ENCODE results near the gene RGR. TPM values are rescaled to one million over a fixed set of nuclear protein-coding genes. Genes with fewer than 3 reads are reported as not detected.

The RGR gene
- total and polyA plus RNA-seq, 2 experiments from 2014 or later: not detected

GRCh38 chr10:84289521-84290200 lies 44.8 kb downstream of the RGR start (continued):
- no peak for TF ChIP-seq ZNF114 (CRISPR knock-in tag; IDR thresholded peaks at IDR 0.05)
- TF ChIP-seq ETS1 (IDR thresholded peaks at IDR 0.05): no peak
- no peak for TF ChIP-seq CTCF (conservative IDR thresholded peaks at IDR 0.05; ENCODE audit: low read depth in 2 of 2)
- no peak for TF ChIP-seq EZH2phosphoT487 (IDR thresholded peaks at IDR 0.05; ENCODE audit: unreplicated experiment)

- H3K4me1 Mint-ChIP-seq: peaks cover 7% of the 10 kb centered on the region
- no peak overlapping the region for H2AFZ ChIP-seq
- no peaks in the 10 kb centered on the region for H4K20me1 ChIP-seq (replicated peaks; ENCODE audit: insufficient read depth)
- no peak overlapping the region for H3K4me3 Mint-ChIP-seq
- no peak overlapping the region for H3K27ac Mint-ChIP-seq
- H3K9me3 Mint-ChIP-seq: no peaks in the 10 kb centered on the region
- peaks cover 8% of the 10 kb centered on the region; the same call in 1 of the 2 replicates for H3K4me1 ChIP-seq (ENCODE audit: insufficient read depth)
- H3K36me3 ChIP-seq (ENCODE audit: insufficient read depth): no peaks in the 10 kb centered on the region
- H3F3A ChIP-seq (replicated peaks; ENCODE audit: low read depth): 0 out of 2 replicates have a peak, but pooled peaks cover 3% of the 10 kb centered on the region
- no peaks in the 10 kb centered on the region for H3K36me3 Mint-ChIP-seq (ENCODE audit: low read depth)
- peaks cover 4% of the 10 kb centered on the region; the same call in 1 of the 2 replicates for H3K9me2 ChIP-seq (ENCODE audit: insufficient read depth)
- DNase-seq (ENCODE audit: low spot score) (no peak), ATAC-seq (no peak)
- H3K79me2 ChIP-seq (replicated peaks; ENCODE audit: insufficient read depth): no peaks in the 10 kb centered on the region
- no peak overlapping the region for H3K27ac ChIP-seq (ENCODE audit: low read depth)
- H3K4me3 ChIP-seq: no peak overlapping the region
- peaks cover 6% of the 10 kb centered on the region for H3K27me3 Mint-ChIP-seq (ENCODE audit: insufficient read depth, low read depth, poor library complexity)
- no peak overlapping the region for H3K4me2 ChIP-seq
- H3K27me3 ChIP-seq (ENCODE audit: insufficient read depth): no peaks in the 10 kb centered on the region
- TF ChIP-seq EZH2 (IDR thresholded peaks at IDR 0.05; ENCODE audit: low read depth, unreplicated experiment): no peak
- no peak for TF ChIP-seq ZNF331 (CRISPR knock-in tag; IDR thresholded peaks at IDR 0.05; ENCODE audit: low read depth)
- no peak for TF ChIP-seq REST (IDR thresholded peaks at IDR 0.05; ENCODE audit: unreplicated experiment)
- no peak for TF ChIP-seq ZNF114 (CRISPR knock-in tag; IDR thresholded peaks at IDR 0.05)
- TF ChIP-seq CREB1 (CRISPR knock-in tag; IDR thresholded peaks at IDR 0.05; ENCODE audit: low read depth): no peak
- TF ChIP-seq CTCF (conservative IDR thresholded peaks at IDR 0.05; ENCODE audit: low read depth in 2 of 2): no peak
- no peak for TF ChIP-seq NANOG (IDR thresholded peaks at IDR 0.05; ENCODE audit: borderline replicate concordance)
- no peak for TF ChIP-seq EZH2phosphoT487 (IDR thresholded peaks at IDR 0.05; ENCODE audit: unreplicated experiment)
- no peak for TF ChIP-seq POLR2AphosphoS5 (IDR thresholded peaks at IDR 0.05; ENCODE audit: low read depth)
These were observed 45.4 kb downstream of the RGR start for GRCh38 chr10:84290235-84290634.
